Myocyte (in vitro differentiated cells): ENCODE measurements around the gene TBC1D22A. TPM values are rescaled to one million over a fixed set of nuclear protein-coding genes. Genes with fewer than 3 reads are reported as not detected.

Experiments used
- DNase-seq: peaks from one replicate; pipeline ENCODE4 v3.0.0-alpha.2; 2012; ENCODE audit warnings: low read depth
- total RNA-seq: library from RNA; depleted of rRNA; stranded (reverse); fragments of >200 nt; gene quantifications from 2 replicates; pipeline ENCODE4 v1.2.3, GENCODE V29; 2014

Gene TBC1D22A
- total RNA-seq, 1 donor from 2014 or later, result 15.9 TPM

DNA sequence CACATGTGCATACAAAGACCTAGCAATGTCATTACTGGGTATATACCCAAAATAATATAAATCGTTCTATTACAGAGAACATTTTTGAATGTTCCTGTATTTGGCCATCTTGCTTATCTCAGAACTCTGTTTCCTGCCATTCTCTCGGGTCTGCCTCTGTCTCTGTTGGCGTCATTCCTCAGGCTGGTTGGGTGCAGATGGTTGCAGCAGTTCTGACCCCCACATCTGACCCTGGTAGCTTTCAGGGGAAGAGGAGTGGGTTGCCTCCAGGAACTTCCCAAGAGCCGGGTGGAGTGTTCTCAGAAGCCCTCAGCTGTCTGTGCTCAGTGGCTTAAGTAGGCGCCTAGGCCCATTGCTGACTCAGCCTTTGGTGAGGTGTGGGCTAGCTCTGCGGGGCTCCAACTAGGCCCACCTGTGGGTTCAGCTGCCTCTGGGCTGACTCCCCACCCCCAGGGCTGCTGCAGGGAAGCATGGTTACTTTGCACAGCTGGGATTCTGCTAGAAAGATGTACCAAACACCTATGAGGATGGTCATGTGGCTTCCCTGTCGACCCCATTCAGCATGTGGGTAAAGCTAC lies 114.0 kb downstream of the TBC1D22A start:
- DNase-seq, result no peak

- no peak for DNase-seq
Observed at GRCh38 chr22:46878191-46878948, 115.9 kb downstream of the TBC1D22A start.

- peak; percentile 30 for DNase-seq
Observed at GRCh38 chr22:46879083-46879482, 116.6 kb downstream of the TBC1D22A start.

GRCh38 chr22:46881373-46882118 lies 119.1 kb downstream of the TBC1D22A start:
- no peak for DNase-seq

GRCh38 chr22:46883092-46883910 lies 120.9 kb downstream of the TBC1D22A start:
- no peak for DNase-seq

GRCh38 chr22:46884365-46884764 lies 121.9 kb downstream of the TBC1D22A start:
- no peak for DNase-seq

- DNase-seq, result no peak
Observed at GRCh38 chr22:46887978-46888377, 125.5 kb downstream of the TBC1D22A start.

DNA sequence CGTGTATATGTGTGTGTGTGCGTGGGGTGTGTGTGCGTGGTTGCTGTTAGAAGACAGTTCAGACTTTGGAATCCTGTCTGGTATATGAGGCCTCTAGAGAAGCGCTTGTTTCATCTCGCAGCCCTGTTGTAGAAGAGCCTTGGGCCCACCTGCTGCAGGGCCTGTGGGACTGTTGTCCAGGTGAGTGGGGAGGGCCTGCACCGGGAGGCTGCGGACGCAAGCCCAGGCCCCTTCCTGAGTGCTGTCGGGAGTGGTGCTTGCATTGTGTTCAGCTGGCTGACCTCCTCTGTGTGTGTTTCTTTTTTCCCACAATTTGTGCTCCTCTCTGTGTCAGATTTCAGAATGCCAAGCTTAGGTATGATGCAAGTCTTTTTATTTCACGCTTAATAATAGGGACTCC lies 128.4 kb downstream of the TBC1D22A start:
- no peak for DNase-seq

GRCh38 chr22:46891382-46891951 lies 129.0 kb downstream of the TBC1D22A start:
- no peak for DNase-seq

DNA sequence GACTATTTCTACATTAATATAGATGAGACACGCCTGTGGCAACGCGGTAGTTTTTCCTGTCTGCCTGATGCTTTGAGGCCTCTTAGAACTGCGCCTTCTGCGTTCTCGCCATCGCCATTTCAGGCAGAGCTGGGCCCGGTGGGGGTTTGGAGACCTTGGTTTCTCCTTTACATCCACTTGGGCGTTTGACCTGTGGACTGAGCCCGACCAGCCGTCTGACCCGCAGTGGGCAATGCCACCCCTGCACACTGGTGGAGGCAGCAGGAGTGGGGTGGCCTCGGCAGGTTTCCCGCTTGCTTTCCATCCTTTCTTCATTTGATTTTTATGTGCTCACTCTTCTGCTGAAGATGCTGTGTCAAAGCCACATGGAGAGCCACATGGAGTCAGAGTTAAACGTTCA lies 130.4 kb downstream of the TBC1D22A start:
- DNase-seq, result no peak

- DNase-seq, result no peak
Observed at GRCh38 chr22:46893281-46894020, 131.0 kb downstream of the TBC1D22A start.

- DNase-seq, result peak; percentile 35
Observed at GRCh38 chr22:46894081-46894671, 131.7 kb downstream of the TBC1D22A start.

DNA sequence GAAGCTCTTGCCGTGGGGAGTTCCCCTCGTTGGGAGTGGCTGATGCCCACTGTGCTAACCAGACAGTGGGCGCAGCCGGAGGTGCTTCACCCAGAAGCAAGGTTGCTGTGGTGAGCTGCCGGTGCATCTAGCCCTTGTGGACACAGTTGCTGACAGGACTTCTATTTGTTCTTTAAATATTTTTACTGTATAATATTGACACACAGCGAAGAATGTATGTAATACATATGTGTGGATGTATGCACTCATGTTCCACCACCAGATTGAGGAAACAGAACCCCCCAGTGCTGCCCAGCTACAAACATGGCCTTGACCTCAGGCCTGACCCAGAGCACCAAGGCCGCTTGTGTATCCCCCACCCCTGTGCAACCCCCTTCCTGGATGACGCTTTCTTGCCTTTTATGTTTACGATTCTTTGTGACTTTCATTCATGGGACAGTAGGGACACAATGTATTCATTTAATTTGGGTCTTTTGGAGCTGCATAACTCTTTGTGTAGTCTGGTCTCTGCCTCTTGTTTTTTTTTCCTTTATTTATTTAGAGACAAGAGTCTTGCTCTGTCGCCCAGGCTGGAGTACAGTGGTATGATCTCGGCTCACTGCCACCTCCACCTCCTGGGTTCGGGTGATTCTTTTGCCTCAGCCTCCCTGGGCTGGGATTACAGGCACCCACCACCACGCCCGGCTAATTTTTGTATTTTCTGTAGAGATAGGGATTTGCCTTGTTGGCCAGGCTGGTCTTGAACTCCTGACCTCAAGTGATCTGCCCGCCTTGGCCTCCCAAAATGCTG lies 132.6 kb downstream of the TBC1D22A start:
- DNase-seq, result no peak

GRCh38 chr22:46895753-46896152 lies 133.3 kb downstream of the TBC1D22A start:
- no peak for DNase-seq

- DNase-seq, result no peak
Observed at GRCh38 chr22:46896166-46896565, 133.7 kb downstream of the TBC1D22A start.

GRCh38 chr22:46896568-46897245 lies 134.3 kb downstream of the TBC1D22A start:
- no peak for DNase-seq

DNA sequence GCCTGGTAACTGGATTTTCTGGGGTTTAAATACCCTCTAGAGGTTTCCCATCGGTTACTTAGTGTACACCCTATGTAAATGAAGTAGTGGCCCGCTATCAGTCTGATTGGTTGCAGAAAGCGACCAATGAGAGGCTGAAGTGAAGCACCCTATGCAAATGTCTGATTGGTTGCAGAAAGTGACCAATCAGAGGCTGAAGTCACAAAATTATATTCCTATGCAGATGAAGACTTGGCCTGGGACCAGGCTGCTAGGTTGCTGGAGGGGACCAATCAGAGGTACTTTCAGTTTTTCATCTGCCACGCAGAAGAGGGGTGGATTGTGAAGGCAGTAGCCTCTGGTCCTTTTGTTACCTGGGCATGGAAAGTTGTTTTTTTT lies 134.8 kb downstream of the TBC1D22A start:
- no peak for DNase-seq

DNA sequence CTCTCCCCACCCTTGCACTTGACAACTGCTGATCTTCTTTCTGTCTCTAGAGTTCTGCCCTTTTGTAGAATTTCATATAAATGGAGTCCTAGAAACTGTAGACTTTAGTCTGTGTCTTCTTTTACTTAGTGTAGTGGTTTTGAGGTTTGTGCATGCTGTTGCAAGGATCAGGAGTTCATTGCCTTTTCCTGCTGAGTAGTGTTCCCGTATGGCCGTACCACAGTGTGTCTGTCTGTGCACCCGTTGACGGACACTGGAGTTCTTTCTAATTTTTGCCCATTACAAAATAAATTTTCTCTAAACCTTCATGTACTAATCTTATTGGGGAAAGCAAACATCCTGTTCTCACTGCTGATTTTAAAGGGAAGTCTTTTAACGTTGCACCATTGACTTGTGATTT lies 138.1 kb downstream of the TBC1D22A start:
- DNase-seq, result no peak

DNA sequence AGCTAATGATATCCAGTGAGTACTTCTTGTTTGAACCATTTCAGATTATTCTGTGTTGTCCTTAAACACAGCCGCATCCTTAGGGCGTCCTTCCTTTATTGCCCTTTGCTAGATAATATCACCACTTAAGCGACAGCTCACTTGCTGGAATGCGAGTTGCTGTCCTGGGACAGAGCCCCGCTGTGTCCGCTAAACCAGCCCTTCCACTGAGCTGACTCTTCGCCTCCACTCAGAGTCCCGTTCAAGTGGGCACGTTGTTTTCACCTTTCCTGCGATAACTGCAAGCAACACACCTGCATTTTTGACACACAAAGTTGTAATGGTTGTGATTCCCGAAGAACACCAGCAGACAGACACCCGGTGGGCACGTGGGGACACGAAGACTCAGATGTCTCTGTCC lies 140.0 kb downstream of the TBC1D22A start:
- no peak for DNase-seq
